ENCODE results near the gene OR2B2.
"Not testable (repeated sequence)": the region's sequence is repeated elsewhere in the genome, so short reads cannot be mapped to it uniquely, and the experiment has no call there.

OR2B2 gene

DNA sequence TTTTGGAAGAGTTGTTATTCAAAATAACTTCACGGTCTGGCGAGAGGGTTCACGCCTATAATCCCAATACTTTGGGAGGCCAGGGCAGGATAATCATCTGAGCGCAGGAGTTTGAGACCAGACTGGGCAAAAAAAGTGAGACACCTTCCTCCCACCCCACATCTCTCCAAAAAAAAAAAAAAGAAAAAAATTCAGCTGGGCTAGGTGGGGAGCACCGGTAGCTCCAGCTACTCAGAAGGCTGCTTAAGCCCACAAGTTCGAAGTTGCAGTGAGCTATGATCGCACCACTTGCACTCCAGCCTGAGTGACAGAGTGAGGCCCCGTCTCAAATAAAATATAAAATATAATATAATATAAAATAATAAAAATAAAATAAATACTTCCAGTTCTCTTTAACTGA lies 10.4 kb downstream of the OR2B2 start:
- DNase-seq (ENCODE audit: low spot score) = no peak
- ChIA-PET POLR2A (ENCODE audit: low non-redundant PET) (no interaction called here), CTCF (interaction anchor here (0.5 kb wide), 1 partner anchor 81 kb away, joined by 5 read pairs; no protein-coding TSS in a partner anchor)
- TF ChIP-seq, protein P1, sequence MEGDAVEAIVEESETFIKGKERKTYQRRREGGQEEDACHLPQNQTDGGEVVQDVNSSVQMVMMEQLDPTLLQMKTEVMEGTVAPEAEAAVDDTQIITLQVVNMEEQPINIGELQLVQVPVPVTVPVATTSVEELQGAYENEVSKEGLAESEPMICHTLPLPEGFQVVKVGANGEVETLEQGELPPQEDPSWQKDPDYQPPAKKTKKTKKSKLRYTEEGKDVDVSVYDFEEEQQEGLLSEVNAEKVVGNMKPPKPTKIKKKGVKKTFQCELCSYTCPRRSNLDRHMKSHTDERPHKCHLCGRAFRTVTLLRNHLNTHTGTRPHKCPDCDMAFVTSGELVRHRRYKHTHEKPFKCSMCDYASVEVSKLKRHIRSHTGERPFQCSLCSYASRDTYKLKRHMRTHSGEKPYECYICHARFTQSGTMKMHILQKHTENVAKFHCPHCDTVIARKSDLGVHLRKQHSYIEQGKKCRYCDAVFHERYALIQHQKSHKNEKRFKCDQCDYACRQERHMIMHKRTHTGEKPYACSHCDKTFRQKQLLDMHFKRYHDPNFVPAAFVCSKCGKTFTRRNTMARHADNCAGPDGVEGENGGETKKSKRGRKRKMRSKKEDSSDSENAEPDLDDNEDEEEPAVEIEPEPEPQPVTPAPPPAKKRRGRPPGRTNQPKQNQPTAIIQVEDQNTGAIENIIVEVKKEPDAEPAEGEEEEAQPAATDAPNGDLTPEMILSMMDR (conservative IDR thresholded peaks at IDR 0.05; ENCODE audit: low read depth) = no peak
- H3K27ac ChIP-seq = no peak overlapping the region

DNA sequence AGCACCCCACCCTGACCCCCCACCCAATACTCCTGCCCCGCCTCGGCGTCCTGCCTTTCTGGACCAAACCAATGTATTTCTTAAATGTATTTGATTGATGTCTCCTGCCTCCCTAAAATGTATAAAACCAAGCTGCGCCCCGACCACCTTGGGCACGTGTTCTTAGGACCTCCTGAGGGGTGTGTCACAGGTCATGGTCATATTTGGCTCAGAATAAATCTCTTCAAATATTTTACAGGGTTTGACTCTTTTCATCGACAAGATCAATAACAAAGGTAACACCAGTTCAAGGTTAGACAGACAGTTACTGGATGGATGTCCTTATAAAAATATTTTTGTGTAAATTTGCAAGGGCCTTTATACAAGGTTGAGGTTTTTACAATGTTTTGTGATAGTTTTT lies 12.0 kb downstream of the OR2B2 start:
- not testable (repeated sequence) for H3K27ac ChIP-seq; DNase-seq (ENCODE audit: low spot score)
- CTCF ChIA-PET = interaction anchor here (0.6 kb wide), 1 partner anchor 158 kb away, joined by 3 read pairs; no protein-coding TSS in a partner anchor
- POLR2A ChIA-PET (ENCODE audit: low non-redundant PET) = interaction anchor here (0.6 kb wide), 1 partner anchor 317 kb away, joined by 6 read pairs; no protein-coding TSS in a partner anchor

DNA sequence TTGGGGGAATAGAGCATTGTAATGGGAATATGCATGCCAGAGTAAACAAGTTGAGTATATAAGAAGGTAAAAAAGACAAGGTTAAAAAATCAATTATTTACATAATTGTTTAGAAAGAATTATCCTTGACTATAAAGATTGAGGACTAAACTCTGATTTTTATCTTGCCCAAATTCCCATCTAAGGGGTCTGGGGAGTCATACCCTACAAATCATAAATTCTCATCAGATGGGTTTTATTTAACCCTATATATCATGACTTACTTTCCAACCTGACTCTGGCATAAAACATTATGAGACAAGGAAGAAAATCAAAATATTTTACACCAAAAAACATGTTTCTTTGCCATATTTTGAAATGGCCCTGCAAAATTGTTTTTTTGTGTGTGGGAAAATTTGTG lies 12.7 kb downstream of the OR2B2 start:
- POLR2A ChIA-PET (ENCODE audit: low non-redundant PET) = no interaction called here
- CTCF ChIA-PET = no interaction called here
- DNase-seq (ENCODE audit: low spot score) = no peak
- H3K27ac ChIP-seq = no peak overlapping the region
- TF ChIP-seq, protein P1 (conservative IDR thresholded peaks at IDR 0.05; ENCODE audit: low read depth) = no peak

DNA sequence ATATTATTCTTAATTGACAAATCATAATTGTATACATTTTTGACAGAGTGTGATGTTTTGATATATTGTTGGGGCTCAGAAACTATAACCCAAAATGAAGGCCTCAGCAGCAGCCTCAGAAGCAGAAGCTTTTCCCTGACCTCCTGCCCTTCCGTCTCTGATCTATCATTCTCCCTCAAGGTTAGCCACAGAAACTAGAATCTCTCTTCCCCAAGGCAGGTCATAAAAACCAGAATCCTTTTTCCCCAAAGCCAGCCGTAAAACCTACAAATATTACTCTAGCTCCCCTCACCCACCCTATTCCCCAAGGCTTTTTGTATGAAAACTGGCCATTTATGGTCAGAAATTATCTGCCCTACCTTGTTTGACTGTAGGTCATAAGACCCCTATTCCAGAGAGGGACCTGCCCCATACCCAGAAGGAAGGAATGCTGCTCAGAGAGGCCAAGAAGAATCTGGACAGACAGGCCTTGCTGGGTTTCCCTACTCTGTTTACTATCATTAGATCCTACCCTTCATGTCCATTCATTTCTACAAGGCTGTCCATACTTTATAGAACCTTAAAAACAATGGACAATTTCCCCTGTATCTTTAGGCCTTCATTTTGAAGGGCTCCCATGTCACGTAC lies 14.5 kb downstream of the OR2B2 start:
- TF ChIP-seq, protein P1 (conservative IDR thresholded peaks at IDR 0.05; ENCODE audit: low read depth) = no peak
- DNase-seq (ENCODE audit: low spot score) = no peak
- ChIA-PET POLR2A (ENCODE audit: low non-redundant PET) (no interaction called here), CTCF (interaction anchor here (0.6 kb wide), 1 partner anchor 741 kb away, joined by 5 read pairs; no protein-coding TSS in a partner anchor)
- no peak overlapping the region for H3K27ac ChIP-seq

DNA sequence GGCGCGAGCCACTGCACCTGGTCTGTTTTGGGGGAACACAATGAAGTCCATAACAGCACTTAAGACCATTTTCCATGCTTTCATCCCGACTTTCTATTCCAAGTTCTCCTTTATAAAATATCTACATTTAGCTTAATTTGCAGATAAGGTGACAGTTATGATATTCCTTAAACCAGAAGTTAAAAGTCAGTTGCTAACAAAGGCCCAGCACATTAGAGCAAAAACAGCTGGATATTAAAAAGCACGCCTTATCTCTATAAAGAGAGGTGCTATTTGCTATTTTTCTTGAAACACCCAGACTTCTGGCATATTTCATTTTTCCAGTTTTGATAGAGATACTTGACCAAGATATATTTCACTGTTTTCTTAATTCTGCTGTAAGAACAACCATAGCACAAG lies 15.8 kb downstream of the OR2B2 start:
- TF ChIP-seq, protein P1 (conservative IDR thresholded peaks at IDR 0.05; ENCODE audit: low read depth) = no peak
- POLR2A ChIA-PET (ENCODE audit: low non-redundant PET) = interaction anchor here (0.6 kb wide), 2 partner anchors 65 to 89 kb away, joined by 3 to 4 read pairs; a partner anchor contains a TSS
- CTCF ChIA-PET = interaction anchor here (0.6 to 1.2 kb wide), 6 partner anchors 31 to 1324 kb away, joined by 3 to 8 read pairs (median 3); no protein-coding TSS in a partner anchor
- H3K27ac ChIP-seq = peak overlapping the region; percentile 98
- DNase-seq (ENCODE audit: low spot score) = no peak

DNA sequence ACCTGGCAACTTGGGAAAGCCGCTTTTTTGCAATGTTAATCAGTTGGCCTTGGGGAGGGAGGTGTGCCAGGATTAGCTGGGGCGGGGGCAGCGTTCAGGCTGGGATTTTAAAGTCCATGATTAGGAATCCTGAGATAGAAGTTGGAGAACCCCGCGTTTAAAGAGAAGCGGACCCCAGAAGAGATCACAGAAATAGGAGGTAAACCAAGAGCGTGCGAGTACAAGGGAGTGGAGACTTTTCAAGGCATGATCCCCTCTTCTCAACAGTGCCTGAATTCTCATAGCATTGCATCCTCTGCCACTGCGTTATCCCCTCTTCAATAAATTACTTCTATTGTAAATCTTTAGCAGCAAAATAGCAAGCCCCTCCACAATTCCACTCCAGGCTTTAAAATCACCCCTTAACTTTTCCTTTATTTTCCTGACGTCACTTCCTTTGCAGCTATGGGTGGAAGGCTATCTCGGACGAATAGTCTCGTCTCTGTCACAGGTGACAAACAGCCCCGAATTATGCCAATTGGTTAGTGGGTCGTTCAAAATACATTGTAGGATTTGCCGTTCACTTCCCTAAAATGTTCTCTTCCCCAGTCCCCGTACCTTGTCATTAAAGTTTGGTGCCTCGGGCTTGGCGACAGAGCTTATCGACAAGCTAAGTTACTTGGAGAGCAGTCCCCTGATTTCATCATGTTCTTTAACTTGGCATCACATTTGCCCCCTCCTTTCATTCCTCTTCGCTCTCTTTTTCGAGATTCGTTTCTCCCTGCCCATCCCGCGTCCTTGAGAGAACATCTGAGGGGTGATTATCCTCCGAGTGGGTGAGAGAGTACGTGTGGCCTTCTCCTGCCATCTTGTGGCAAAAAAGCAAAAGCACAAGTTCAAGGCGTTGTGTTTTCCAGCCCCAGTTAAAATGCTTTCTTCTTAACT lies 17.1 kb downstream of the OR2B2 start:
- TF ChIP-seq, protein P1 (conservative IDR thresholded peaks at IDR 0.05; ENCODE audit: low read depth) = peak; percentile 85
- DNase-seq (ENCODE audit: low spot score) = peak; percentile 79
- ChIA-PET CTCF (interaction anchor here (0.7 to 1.2 kb wide), 6 partner anchors 73 to 1299 kb away, joined by 3 to 8 read pairs (median 3); no protein-coding TSS in a partner anchor), POLR2A (ENCODE audit: low non-redundant PET) (interaction anchor here (0.5 to 3.4 kb wide), 8 partner anchors 23 to 668 kb away, joined by 3 to 29 read pairs (median 6); a partner anchor contains a TSS)
- peak overlapping the region; percentile 98 for H3K27ac ChIP-seq

Data from RWPE1 (cell line).